IPS DF 6.9 (cell line): ENCODE data around the gene TSC22D1.
"Not testable (repeated sequence)": the region's sequence is repeated elsewhere in the genome, so short reads cannot be mapped to it uniquely, and the experiment has no call there.

Experiments used
- DNase-seq: peaks from one replicate; pipeline ENCODE4 v3.0.0-alpha.2; 2013; ENCODE audit warnings: low read depth, low spot score
- H3K27ac ChIP-seq: one replicate; pipeline ENCODE4 v1.5.1; 2013; ENCODE audit warnings: low read length, control low read depth
- H3K27me3 ChIP-seq: 2 replicates; pipeline ENCODE4 v1.6.1; 2013; ENCODE audit warnings: mild to moderate bottlenecking, low read length; ENCODE audit not compliant: control insufficient read depth, insufficient read depth
- H3K36me3 ChIP-seq: 2 replicates; pipeline ENCODE4 v1.6.1; 2013; ENCODE audit warnings: low read length; ENCODE audit not compliant: control insufficient read depth, insufficient read depth
- H3K4me1 ChIP-seq: 2 replicates; pipeline ENCODE4 v1.6.1; 2013; ENCODE audit warnings: low read length; ENCODE audit not compliant: control insufficient read depth, insufficient read depth
- H3K4me3 ChIP-seq: 2 replicates; pipeline ENCODE4 v1.5.1; 2013; ENCODE audit warnings: mild to moderate bottlenecking, low read length
- H3K9me3 ChIP-seq: 2 replicates; pipeline ENCODE4 v1.6.1; 2013; ENCODE audit warnings: low read length, inconsistent platforms; ENCODE audit not compliant: control insufficient read depth, insufficient read depth
- WGBS: extraction: QIAGEN DNeasy Blood & Tissue Kit; methylation state at CpG from one replicate; pipeline ENCODE4 v1.1.7; 2013; ENCODE audit warnings: mixed read lengths, missing lambda C conversion rate; ENCODE audit not compliant: insufficient read length, insufficient coverage; 5-methylcytosine and 5-hydroxymethylcytosine counted together

TSC22D1 gene

GRCh38 chr13:44593861-44594592 lies 17.9 kb upstream of the TSC22D1 start:
- no CpG with 5 or more reads among the region's 20 CpGs for WGBS
- H3K27ac ChIP-seq, DNase-seq, H3K27me3 ChIP-seq, H3K4me1 ChIP-seq, H3K4me3 ChIP-seq, H3K36me3 ChIP-seq, H3K9me3 ChIP-seq: not testable (repeated sequence)

GRCh38 chr13:44592216-44592847 lies 16.2 kb upstream of the TSC22D1 start:
- Histone ChIP-seq H3K36me3 (no peaks in the 10 kb centered on the region), H3K9me3 (no peaks in the 10 kb centered on the region; the same call in 1 of the 2 replicates), H3K4me1 (peaks cover 3% of the 10 kb centered on the region; the same call in 1 of the 2 replicates), H3K4me3 (no peak overlapping the region), H3K27ac (no peak overlapping the region), H3K27me3 (no peaks in the 10 kb centered on the region)
- DNase-seq: no peak
- no CpG with 5 or more reads among the region's 6 CpGs for WGBS

GRCh38 chr13:44591316-44591715 lies 15.2 kb upstream of the TSC22D1 start:
- Histone ChIP-seq H3K4me3 (no peak overlapping the region), H3K27me3 (no peaks in the 10 kb centered on the region), H3K9me3 (no peaks in the 10 kb centered on the region), H3K4me1 (peaks cover 3% of the 10 kb centered on the region; the same call in 1 of the 2 replicates), H3K36me3 (no peaks in the 10 kb centered on the region), H3K27ac (no peak overlapping the region)
- no peak for DNase-seq
- no CpG with 5 or more reads among the region's 15 CpGs for WGBS

DNA sequence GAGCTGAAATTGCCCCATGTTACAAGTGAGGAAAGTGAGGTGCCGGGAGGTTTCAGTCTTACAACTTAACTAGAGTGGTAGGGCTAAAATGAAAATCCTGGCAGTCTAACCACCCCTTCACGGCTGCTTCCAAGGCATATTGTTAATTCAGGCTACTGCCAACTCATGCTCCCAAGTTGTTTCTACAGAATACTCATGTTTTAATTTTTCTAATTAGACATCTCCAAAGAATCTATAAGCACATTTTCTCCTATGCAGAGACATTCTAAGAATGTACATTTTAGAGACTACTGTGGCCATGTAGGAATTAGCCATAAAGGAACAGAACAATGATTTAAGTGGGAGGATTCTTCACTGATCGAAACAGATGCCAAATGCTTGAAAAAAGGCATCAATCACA lies 7.0 kb upstream of the TSC22D1 start:
- H3K4me1 ChIP-seq: peaks cover under 1% of the 10 kb centered on the region; the same call in 1 of the 2 replicates
- no CpG with 5 or more reads among the region's 3 CpGs for WGBS
- H3K27me3 ChIP-seq: no peaks in the 10 kb centered on the region
- H3K4me3 ChIP-seq: no peak overlapping the region
- no peak overlapping the region for H3K27ac ChIP-seq
- no peak for DNase-seq
- no peaks in the 10 kb centered on the region for H3K36me3 ChIP-seq
- no peaks in the 10 kb centered on the region for H3K9me3 ChIP-seq

DNA sequence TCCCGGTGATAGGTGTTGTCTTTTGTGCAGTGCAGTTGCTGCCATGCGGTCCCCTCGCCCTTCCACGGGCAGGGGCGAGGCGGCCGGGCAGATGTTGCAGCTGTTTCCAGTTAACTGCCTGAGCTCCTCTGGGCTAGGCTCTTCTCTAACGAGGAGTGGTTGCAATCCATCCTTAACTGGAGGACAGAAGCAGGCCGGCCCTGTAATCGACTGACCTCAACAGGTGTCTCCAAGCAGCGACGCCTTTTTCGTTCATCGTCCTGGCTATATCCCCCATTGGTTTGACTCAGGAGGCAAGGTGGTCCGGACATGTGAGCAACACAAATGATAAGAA lies 1.9 kb upstream of the TSC22D1 start:
- H3K4me1 ChIP-seq: peaks cover 12% of the 10 kb centered on the region
- no peaks in the 10 kb centered on the region for H3K27me3 ChIP-seq
- DNase-seq: no peak
- no peaks in the 10 kb centered on the region for H3K9me3 ChIP-seq
- WGBS: no CpG with 5 or more reads among the region's 15 CpGs
- peak overlapping the region; percentile 34 for H3K27ac ChIP-seq
- peak overlapping the region; percentile 48 for H3K4me3 ChIP-seq
- peaks cover 6% of the 10 kb centered on the region; the same call in 1 of the 2 replicates for H3K36me3 ChIP-seq

- no peaks in the 10 kb centered on the region for H3K27me3 ChIP-seq
- WGBS: no CpG with 5 or more reads among the region's 94 CpGs
- DNase-seq: peak; percentile 88
- H3K36me3 ChIP-seq: peaks cover 6% of the 10 kb centered on the region; the same call in 1 of the 2 replicates
- H3K9me3 ChIP-seq: no peaks in the 10 kb centered on the region
- H3K4me3 ChIP-seq: peak overlapping the region; percentile 87
- H3K4me1 ChIP-seq: peaks cover 12% of the 10 kb centered on the region
- peak overlapping the region; percentile 34 for H3K27ac ChIP-seq
These were observed 1.3 kb upstream of the TSC22D1 start for GRCh38 chr13:44577236-44578066.

DNA sequence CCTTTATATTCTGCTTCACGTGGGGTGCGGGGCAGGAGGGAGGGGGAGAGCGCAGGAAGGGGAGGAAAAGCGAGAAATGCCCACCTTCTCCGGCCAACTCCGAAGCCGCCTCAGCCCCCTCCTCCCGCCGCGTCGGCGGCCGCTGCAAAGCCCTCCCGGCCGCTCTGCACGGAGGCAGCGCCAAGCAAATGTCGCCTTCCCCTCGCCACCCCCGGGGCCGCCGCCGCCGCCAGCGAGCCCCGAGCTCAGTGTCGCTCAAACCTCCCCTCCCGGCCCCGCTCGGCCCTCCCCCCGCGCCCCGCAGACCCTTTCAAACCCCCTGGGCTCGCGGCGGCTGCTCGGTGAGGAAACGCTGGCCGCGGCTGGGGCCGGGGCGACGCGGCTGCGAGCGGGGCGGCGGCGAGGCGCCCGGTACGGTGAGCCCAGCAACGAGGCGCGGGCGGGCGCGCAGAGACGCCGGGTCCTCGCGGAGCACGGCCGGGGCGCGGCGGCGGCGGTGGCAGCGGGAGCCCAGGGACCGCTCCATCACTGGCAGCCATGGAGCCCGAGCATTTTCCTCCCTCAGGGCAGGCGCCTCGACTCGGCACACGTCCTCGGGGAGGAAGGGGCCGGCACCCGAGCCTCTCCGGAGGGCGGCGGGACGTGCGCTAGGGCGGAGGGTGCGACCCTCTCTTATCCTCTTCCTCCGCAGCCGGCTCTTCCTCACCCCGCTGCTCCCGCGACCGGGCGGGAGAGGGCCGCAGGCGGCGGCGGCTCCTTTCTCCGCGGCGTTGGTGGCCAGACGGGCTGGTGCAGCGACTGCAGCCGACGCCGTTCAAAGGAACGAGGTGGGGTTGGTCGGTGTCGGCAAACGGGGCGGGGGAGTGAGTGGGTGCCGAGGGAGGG lies 463 bp upstream of the TSC22D1 start:
- H3K4me1 ChIP-seq: peaks cover 12% of the 10 kb centered on the region
- no peaks in the 10 kb centered on the region for H3K9me3 ChIP-seq
- peaks cover 6% of the 10 kb centered on the region; the same call in 1 of the 2 replicates for H3K36me3 ChIP-seq
- no peak for DNase-seq
- WGBS: no CpG with 5 or more reads among the region's 111 CpGs
- H3K4me3 ChIP-seq: peak overlapping the region; percentile 87
- no peaks in the 10 kb centered on the region for H3K27me3 ChIP-seq
- no peak overlapping the region for H3K27ac ChIP-seq

DNA sequence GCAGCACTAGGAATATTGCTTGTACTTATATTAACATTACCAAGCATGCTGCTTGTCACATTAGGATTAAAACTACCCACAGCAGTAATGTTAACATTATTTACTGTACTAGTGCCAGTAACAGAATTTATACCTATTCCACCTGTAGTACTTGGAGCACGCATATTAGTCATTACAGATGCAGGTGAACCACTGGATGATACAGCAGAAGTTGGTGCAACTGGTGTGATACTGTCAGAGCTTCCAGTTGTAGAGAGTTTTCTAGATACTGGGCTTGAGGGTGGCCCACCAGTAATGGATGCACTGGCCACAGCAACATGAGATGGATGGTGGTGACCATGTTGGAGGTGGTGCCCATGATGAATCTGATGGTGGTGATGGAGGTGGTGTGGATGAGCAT lies 1.1 kb downstream of the TSC22D1 start:
- H3K27me3 ChIP-seq: no peaks in the 10 kb centered on the region
- no peak overlapping the region for H3K27ac ChIP-seq
- WGBS: no CpG with 5 or more reads among the region's 1 CpG
- H3K36me3 ChIP-seq: peaks cover 6% of the 10 kb centered on the region; the same call in 1 of the 2 replicates
- no peak overlapping the region; the same call in 1 of the 2 replicates for H3K4me3 ChIP-seq
- H3K9me3 ChIP-seq: no peaks in the 10 kb centered on the region
- peaks cover 12% of the 10 kb centered on the region for H3K4me1 ChIP-seq
- DNase-seq: no peak

- no peaks in the 10 kb centered on the region for H3K9me3 ChIP-seq
- no CpG with 5 or more reads among the region's 1 CpG for WGBS
- H3K27me3 ChIP-seq: no peaks in the 10 kb centered on the region
- DNase-seq: no peak
- peaks cover 6% of the 10 kb centered on the region; the same call in 1 of the 2 replicates for H3K36me3 ChIP-seq
- no peak overlapping the region for H3K27ac ChIP-seq
- H3K4me1 ChIP-seq: peaks cover 12% of the 10 kb centered on the region
- H3K4me3 ChIP-seq: no peak overlapping the region
These were observed 1.7 kb downstream of the TSC22D1 start for GRCh38 chr13:44574466-44574855.
